Smooth muscle cell (in vitro differentiated cells): ENCODE measurements around the gene CHD5. TPM values are rescaled to one million over a fixed set of nuclear protein-coding genes. Genes with fewer than 3 reads are reported as not detected.

Experiments
- DNase-seq: peaks from one replicate; lab custom pipeline; 2025; ENCODE audit not compliant: unreplicated experiment; lab: John Stamatoyannopoulos, UW
- H2AFZ ChIP-seq: fragments of 200-600 bp; sonication (generic); 2 replicates; pipeline ENCODE4 v1.6.0; 2016; ENCODE audit warnings: antibody characterized with exemption, low read depth, mild to moderate bottlenecking
- H3F3A ChIP-seq: fragments of 200-600 bp; sonication (generic); 2 replicates; pipeline ENCODE4 v1.6.0; 2017; ENCODE audit warnings: antibody characterized with exemption, low read depth
- H3K27ac ChIP-seq: fragments of 200-600 bp; sonication (generic); 2 replicates; pipeline ENCODE4 v1.5.1; 2016; ENCODE audit warnings: low read depth, mild to moderate bottlenecking
- H3K27me3 ChIP-seq: fragments of 200-600 bp; sonication (generic); 2 replicates; pipeline ENCODE4 v1.6.1; 2016; ENCODE audit warnings: low read depth, mild to moderate bottlenecking
- H3K36me3 ChIP-seq: fragments of 200-600 bp; sonication (generic); 2 replicates; pipeline ENCODE4 v1.5.1; 2016; ENCODE audit warnings: low read depth
- H3K4me1 ChIP-seq: fragments of 200-600 bp; sonication (generic); 2 replicates; pipeline ENCODE4 v1.5.1; 2016; ENCODE audit warnings: low read depth
- H3K4me2 ChIP-seq: fragments of 200-600 bp; sonication (generic); 2 replicates; pipeline ENCODE4 v1.6.0; 2016; ENCODE audit warnings: mild to moderate bottlenecking
- H3K4me3 ChIP-seq: fragments of 200-600 bp; sonication (generic); 2 replicates; pipeline ENCODE4 v1.5.1; 2016; ENCODE audit warnings: mild to moderate bottlenecking
- H3K79me2 ChIP-seq: fragments of 200-600 bp; sonication (generic); 2 replicates; pipeline ENCODE4 v1.6.0; 2016; ENCODE audit warnings: low read depth, mild to moderate bottlenecking
- H3K9ac ChIP-seq: fragments of 200-600 bp; sonication (generic); 2 replicates; pipeline ENCODE4 v1.6.0; 2016; ENCODE audit warnings: low read depth
- H3K9me3 ChIP-seq: fragments of 200-600 bp; sonication (generic); replicated peaks from 2 replicates; pipeline ENCODE4 v1.5.1; 2016; ENCODE audit warnings: low read depth
- H4K20me1 ChIP-seq: fragments of 200-600 bp; sonication (generic); 2 replicates; pipeline ENCODE4 v1.6.0; 2016; ENCODE audit warnings: low read depth
- CTCF ChIP-seq: fragments of 200-600 bp; sonication (generic); IDR thresholded peaks from 2 replicates; pipeline ENCODE4 v1.5.1; 2017; ENCODE audit warnings: borderline replicate concordance, mild to moderate bottlenecking, antibody characterized with exemption; ENCODE audit not compliant: insufficient read depth, poor library complexity, severe bottlenecking
- WGBS: methylation state at CpG from one replicate; pipeline ENCODE4 v1.1.7; 2016; ENCODE audit warnings: low lambda C conversion rate; 5-methylcytosine and 5-hydroxymethylcytosine counted together
- polyA plus RNA-seq: library from polyadenylated mRNA; unstranded; fragments of >200 nt; fragmentation: Nextera tagmentation; extraction: Ambion mirVana; gene quantifications from 2 replicates; pipeline ENCODE4 v1.2.1, GENCODE V29; 2016
- total RNA-seq: library from RNA; depleted of rRNA; stranded (reverse); fragments of >200 nt; gene quantifications from 2 replicates; pipeline ENCODE4 v1.2.3, GENCODE V29; 2014

CHD5 gene
- total and polyA plus RNA-seq, 2 experiments from 2014 or later = 0.40 TPM; not detected in 1

GRCh38 chr1:6191968-6192367 is 11.8 kb upstream of the CHD5 start:
- Histone ChIP-seq H3K9ac (no peak overlapping the region), H3K4me2 (no peak overlapping the region), H3F3A (peaks cover under 1% of the 10 kb centered on the region), H4K20me1 (peaks cover 96% of the 10 kb centered on the region), H3K79me2 (peaks cover 56% of the 10 kb centered on the region), H3K27ac (no peak overlapping the region), H2AFZ (no peak overlapping the region), H3K4me1 (no peaks in the 10 kb centered on the region), H3K36me3 (peaks cover 22% of the 10 kb centered on the region), H3K4me3 (no peak overlapping the region), H3K9me3 (no peaks in the 10 kb centered on the region), H3K27me3 (no peaks in the 10 kb centered on the region)
- DNase-seq = no peak
- 100% methylated on average over 1 of the region's 1 CpG for WGBS
- TF ChIP-seq CTCF = no peak

- Histone ChIP-seq H3K27me3 (no peaks in the 10 kb centered on the region), H3K9me3 (no peaks in the 10 kb centered on the region), H3K36me3 (peaks cover 17% of the 10 kb centered on the region), H3K4me3 (no peak overlapping the region), H3K79me2 (peaks cover 23% of the 10 kb centered on the region), H3F3A (peaks cover 14% of the 10 kb centered on the region), H2AFZ (no peak overlapping the region), H3K4me2 (no peak overlapping the region), H3K9ac (no peak overlapping the region), H3K27ac (no peak overlapping the region), H4K20me1 (peaks cover 93% of the 10 kb centered on the region), H3K4me1 (no peaks in the 10 kb centered on the region)
- no peak for TF ChIP-seq CTCF
- DNase-seq = no peak
- WGBS = 96% methylated on average over 8 of the region's 8 CpGs
These were observed 8.3 kb upstream of the CHD5 start for GRCh38 chr1:6188466-6188865.

GRCh38 chr1:6185635-6186382 is 5.7 kb upstream of the CHD5 start:
- no peak overlapping the region for H3K4me3 ChIP-seq
- peaks cover 14% of the 10 kb centered on the region for H3F3A ChIP-seq
- H3K9me3 ChIP-seq = no peaks in the 10 kb centered on the region
- peaks cover 97% of the 10 kb centered on the region for H4K20me1 ChIP-seq
- H3K4me1 ChIP-seq = peaks cover 6% of the 10 kb centered on the region
- peaks cover 18% of the 10 kb centered on the region for H3K79me2 ChIP-seq
- TF ChIP-seq CTCF = peak; percentile 49
- H3K4me2 ChIP-seq = no peak overlapping the region
- 77% methylated on average over 10 of the region's 10 CpGs for WGBS
- DNase-seq = no peak
- H3K27me3 ChIP-seq = peaks cover 20% of the 10 kb centered on the region
- no peak overlapping the region for H2AFZ ChIP-seq
- H3K9ac ChIP-seq = no peak overlapping the region
- H3K36me3 ChIP-seq = peaks cover 16% of the 10 kb centered on the region
- H3K27ac ChIP-seq = no peak overlapping the region

- Histone ChIP-seq H3K9ac (no peak overlapping the region), H3F3A (peaks cover 14% of the 10 kb centered on the region), H3K27me3 (peaks cover 27% of the 10 kb centered on the region), H4K20me1 (peaks cover 94% of the 10 kb centered on the region), H2AFZ (no peak overlapping the region), H3K9me3 (no peaks in the 10 kb centered on the region), H3K4me3 (no peak overlapping the region), H3K4me2 (no peak overlapping the region), H3K36me3 (peaks cover 9% of the 10 kb centered on the region), H3K79me2 (peaks cover 12% of the 10 kb centered on the region), H3K27ac (no peak overlapping the region), H3K4me1 (peaks cover 6% of the 10 kb centered on the region)
- DNase-seq = no peak
- WGBS = 69% methylated on average over 3 of the region's 3 CpGs
- TF ChIP-seq CTCF = no peak
These were observed 5.0 kb upstream of the CHD5 start for GRCh38 chr1:6185151-6185550.
